Glutamatergic neuron (in vitro differentiated cells): Measurements from ENCODE around the gene MYO18B. TPM values are rescaled to one million over a fixed set of nuclear protein-coding genes. Genes with fewer than 3 reads are reported as not detected.

ENCODE experiments used
- DNase-seq: peaks from one replicate; pipeline ENCODE4 v3.0.0; 2022
- H3K27ac Mint-ChIP-seq: one replicate; pipeline ENCODE4 v1.8.0; 2020; ENCODE audit warnings: mild to moderate bottlenecking, mixed read lengths, inconsistent platforms; ENCODE audit not compliant: unreplicated experiment
- H3K27me3 Mint-ChIP-seq: one replicate; pipeline ENCODE4 v1.8.0; 2020; ENCODE audit warnings: mild to moderate bottlenecking, moderate library complexity, mixed read lengths, inconsistent platforms; ENCODE audit not compliant: unreplicated experiment
- H3K36me3 Mint-ChIP-seq: one replicate; pipeline ENCODE4 v1.8.0; 2020; ENCODE audit warnings: mild to moderate bottlenecking, mixed read lengths, inconsistent platforms; ENCODE audit not compliant: unreplicated experiment
- H3K4me1 Mint-ChIP-seq: one replicate; pipeline ENCODE4 v1.8.0; 2020; ENCODE audit warnings: mild to moderate bottlenecking, low read depth, mixed read lengths, inconsistent platforms; ENCODE audit not compliant: unreplicated experiment
- H3K4me3 Mint-ChIP-seq: one replicate; pipeline ENCODE4 v1.8.0; 2020; ENCODE audit warnings: mild to moderate bottlenecking, mixed read lengths, inconsistent platforms; ENCODE audit not compliant: unreplicated experiment
- H3K9me3 Mint-ChIP-seq: one replicate; pipeline ENCODE4 v1.8.0; 2020; ENCODE audit warnings: mild to moderate bottlenecking, moderate library complexity, mixed read lengths, inconsistent platforms; ENCODE audit not compliant: unreplicated experiment
- total RNA-seq: library from RNA; stranded (reverse); fragmentation: NEBNext Ultra II Directional; extraction: Animal tissue kit (Norgen Biotek cat#: 25700); gene quantifications from one replicate; pipeline ENCODE4 v1.2.1, GENCODE V29; 2021; ENCODE audit not compliant: unreplicated experiment
- TF ChIP-seq, protein P1 (sequence below): fragments of 200-600 bp; sonication (generic); IDR thresholded peaks from one replicate; pipeline ENCODE4 v1.5.0; 2021; ENCODE audit not compliant: partially characterized antibody, unreplicated experiment

The MYO18B gene
- total RNA-seq, 1 donor from 2014 or later: 0.25 TPM

DNA sequence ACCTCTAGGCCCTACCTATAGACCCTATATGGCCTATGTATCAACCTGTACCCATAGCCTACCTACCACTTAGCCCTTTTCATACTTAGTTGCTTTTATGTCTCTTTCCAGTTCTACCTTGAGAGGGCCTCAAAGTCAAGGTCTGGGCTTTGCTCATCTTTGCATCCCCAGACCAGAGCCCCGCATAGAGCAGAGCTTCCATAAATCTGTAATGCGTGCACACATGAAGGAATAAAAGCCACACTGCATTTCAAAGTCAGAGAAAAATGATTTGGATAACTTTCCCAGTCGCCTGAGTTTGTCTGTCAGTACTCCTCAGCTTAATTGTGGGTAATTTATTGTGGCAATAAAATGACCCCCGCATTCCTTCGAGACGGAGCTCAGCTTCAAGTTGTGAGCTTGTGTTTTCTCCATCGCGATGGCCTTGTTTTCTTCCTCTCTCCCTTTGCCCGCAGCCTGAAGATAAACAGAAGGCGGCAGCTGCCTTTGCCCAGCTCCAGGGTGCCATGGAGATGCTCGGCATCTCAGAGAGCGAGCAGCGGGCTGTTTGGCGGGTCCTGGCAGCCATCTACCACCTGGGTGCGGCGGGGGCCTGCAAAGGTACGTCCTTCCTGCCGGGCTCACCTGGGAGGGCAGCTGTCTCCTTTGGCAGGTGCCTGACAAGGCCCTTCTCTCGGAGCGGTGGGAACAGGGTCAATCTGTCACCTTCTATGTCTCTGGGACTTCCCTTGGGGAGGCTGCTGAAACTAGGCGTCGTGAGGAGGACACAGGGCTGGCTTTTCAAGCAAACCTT, 55.7 kb downstream of the MYO18B start:
- H3K4me1 Mint-ChIP-seq: peaks cover 2% of the 10 kb centered on the region
- H3K27me3 Mint-ChIP-seq: peaks cover 2% of the 10 kb centered on the region
- no peaks in the 10 kb centered on the region for H3K36me3 Mint-ChIP-seq
- DNase-seq: no peak
- no peak overlapping the region for H3K27ac Mint-ChIP-seq
- H3K4me3 Mint-ChIP-seq: no peak overlapping the region
- peaks cover 4% of the 10 kb centered on the region for H3K9me3 Mint-ChIP-seq
- TF ChIP-seq, protein P1, sequence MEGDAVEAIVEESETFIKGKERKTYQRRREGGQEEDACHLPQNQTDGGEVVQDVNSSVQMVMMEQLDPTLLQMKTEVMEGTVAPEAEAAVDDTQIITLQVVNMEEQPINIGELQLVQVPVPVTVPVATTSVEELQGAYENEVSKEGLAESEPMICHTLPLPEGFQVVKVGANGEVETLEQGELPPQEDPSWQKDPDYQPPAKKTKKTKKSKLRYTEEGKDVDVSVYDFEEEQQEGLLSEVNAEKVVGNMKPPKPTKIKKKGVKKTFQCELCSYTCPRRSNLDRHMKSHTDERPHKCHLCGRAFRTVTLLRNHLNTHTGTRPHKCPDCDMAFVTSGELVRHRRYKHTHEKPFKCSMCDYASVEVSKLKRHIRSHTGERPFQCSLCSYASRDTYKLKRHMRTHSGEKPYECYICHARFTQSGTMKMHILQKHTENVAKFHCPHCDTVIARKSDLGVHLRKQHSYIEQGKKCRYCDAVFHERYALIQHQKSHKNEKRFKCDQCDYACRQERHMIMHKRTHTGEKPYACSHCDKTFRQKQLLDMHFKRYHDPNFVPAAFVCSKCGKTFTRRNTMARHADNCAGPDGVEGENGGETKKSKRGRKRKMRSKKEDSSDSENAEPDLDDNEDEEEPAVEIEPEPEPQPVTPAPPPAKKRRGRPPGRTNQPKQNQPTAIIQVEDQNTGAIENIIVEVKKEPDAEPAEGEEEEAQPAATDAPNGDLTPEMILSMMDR: no peak

GRCh38 chr22:25800766-25801165, 58.8 kb downstream of the MYO18B start:
- Mint-ChIP-seq H3K27ac (no peak overlapping the region), H3K9me3 (no peaks in the 10 kb centered on the region), H3K4me1 (no peaks in the 10 kb centered on the region), H3K36me3 (peaks cover 3% of the 10 kb centered on the region), H3K27me3 (peaks cover 12% of the 10 kb centered on the region), H3K4me3 (no peak overlapping the region)
- TF ChIP-seq, protein P1: no peak
- no peak for DNase-seq

GRCh38 chr22:25802018-25802417, 60.0 kb downstream of the MYO18B start:
- DNase-seq: no peak
- no peaks in the 10 kb centered on the region for H3K4me1 Mint-ChIP-seq
- no peak overlapping the region for H3K4me3 Mint-ChIP-seq
- TF ChIP-seq, protein P1: no peak
- no peaks in the 10 kb centered on the region for H3K9me3 Mint-ChIP-seq
- H3K36me3 Mint-ChIP-seq: peaks cover 3% of the 10 kb centered on the region
- H3K27ac Mint-ChIP-seq: no peak overlapping the region
- H3K27me3 Mint-ChIP-seq: peaks cover 15% of the 10 kb centered on the region

DNA sequence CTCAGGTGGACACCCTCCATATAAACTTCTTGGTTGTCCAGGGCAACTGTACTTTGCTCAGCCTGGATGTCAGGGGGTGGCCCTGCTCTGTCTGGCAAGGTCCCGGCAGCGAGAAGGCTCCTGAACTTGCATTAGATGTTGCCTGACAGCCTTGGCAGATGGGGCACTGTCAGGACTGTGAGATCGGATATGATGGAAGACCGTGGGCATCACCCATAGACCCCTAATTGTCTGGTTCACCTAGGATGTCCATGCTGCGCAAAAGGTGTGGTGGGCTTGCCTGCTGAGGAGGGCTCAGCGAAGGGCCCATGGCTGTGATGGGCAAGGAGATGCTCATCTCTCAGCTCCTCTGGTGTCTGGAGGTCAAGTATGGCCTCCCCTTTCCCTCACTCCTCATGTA, 62.7 kb downstream of the MYO18B start:
- TF ChIP-seq, protein P1: no peak
- Mint-ChIP-seq H3K9me3 (no peaks in the 10 kb centered on the region), H3K36me3 (peaks cover 3% of the 10 kb centered on the region), H3K4me3 (no peak overlapping the region), H3K4me1 (no peaks in the 10 kb centered on the region), H3K27ac (no peak overlapping the region), H3K27me3 (peaks cover 13% of the 10 kb centered on the region)
- DNase-seq: no peak

- H3K4me1 Mint-ChIP-seq: no peaks in the 10 kb centered on the region
- no peak overlapping the region for H3K4me3 Mint-ChIP-seq
- peaks cover 1% of the 10 kb centered on the region for H3K9me3 Mint-ChIP-seq
- peaks cover 13% of the 10 kb centered on the region for H3K27me3 Mint-ChIP-seq
- H3K36me3 Mint-ChIP-seq: peaks cover 3% of the 10 kb centered on the region
- H3K27ac Mint-ChIP-seq: no peak overlapping the region
- TF ChIP-seq, protein P1: no peak
- DNase-seq: no peak
These were observed 64.6 kb downstream of the MYO18B start for GRCh38 chr22:25806579-25806978.
